Measurements from ENCODE around the gene TP53I3. TPM values are rescaled to one million over a fixed set of nuclear protein-coding genes. Genes with fewer than 3 reads are reported as not detected.

The TP53I3 gene
- total RNA-seq, 4 donors from 2014 or later = 3.3 to 7.6 (median 4.9) TPM

- H3K9me3 ChIP-seq = no peaks in the 10 kb centered on the region
- DNase-seq (no peak), ATAC-seq (no peak)
- H3K36me3 ChIP-seq = peaks cover 0 to 11% of the 10 kb centered on the region in 2 donors
- peak overlapping the region in 2 of 4 donors; percentile 50 to 68 for H3K4me3 ChIP-seq
- H3K27me3 ChIP-seq = no peaks in the 10 kb centered on the region
- intact Hi-C loops (cut with DNase I; ENCODE audit: low total_unique reads) = no loop called here
- TF ChIP-seq POLR2A (IDR thresholded peaks at IDR 0.05) (no peak), CTCF (IDR thresholded peaks at IDR 0.05 in 4 of 5, conservative IDR thresholded peaks at IDR 0.05 in 1 of 5) (no peak)
- H3K27ac ChIP-seq = peak overlapping the region in 2 of 4 donors; percentile 70 to 82
- in situ Hi-C loops (cut with MboI; ENCODE audit: low sequenced_read_pairs in 4 of 4) = loop anchor here (10.0 to 25.0 kb wide), 3 partner anchors 158 to 258 kb away; partner anchors contain the start of gene ATAD2B (in 1 of the 4)
- peaks cover 8 to 12% of the 10 kb centered on the region in 2 donors for H3K4me1 ChIP-seq
Observed at GRCh38 chr2:24082787-24083566, 1.7 kb downstream of the TP53I3 start.

- in situ Hi-C loops (cut with MboI; ENCODE audit: low sequenced_read_pairs in 4 of 4) = loop anchor here (10.0 to 25.0 kb wide), 3 partner anchors 156 to 256 kb away; partner anchors contain the start of gene ATAD2B (in 1 of the 4)
Observed at GRCh38 chr2:24080701-24081100, 3.9 kb downstream of the TP53I3 start.

GRCh38 chr2:24077879-24078278, 6.8 kb downstream of the TP53I3 start:
- ATAC-seq = no peak
- Histone ChIP-seq H3K27me3 (no peaks in the 10 kb centered on the region), H3K4me1 (peaks cover 21 to 22% of the 10 kb centered on the region in 2 donors), H3K9me3 (no peaks in the 10 kb centered on the region), H3K36me3 (peaks cover 0 to 23% of the 10 kb centered on the region in 2 donors), H3K4me3 (peak overlapping the region in 2 of 4 donors; percentile 87 to 92), H3K27ac (peak overlapping the region; percentile 84 to 90 (median 87))
- TF ChIP-seq CTCF (IDR thresholded peaks at IDR 0.05 in 4 of 5, conservative IDR thresholded peaks at IDR 0.05 in 1 of 5) (no peak), POLR2A (IDR thresholded peaks at IDR 0.05) (no peak)
- intact Hi-C loops (cut with DNase I; ENCODE audit: low total_unique reads) = loop anchor here (2.0 kb wide), 2 partner anchors 45 to 151 kb away; partner anchors contain the start of genes ATAD2B, FAM228B and PFN4
- in situ Hi-C loops (cut with MboI; ENCODE audit: low sequenced_read_pairs in 4 of 4) = loop anchor here in 2 of 4 donors (5.0 to 25.0 kb wide), 3 partner anchors 143 to 241 kb away; partner anchors contain the start of gene ATAD2B (in 1 of the 2)
- no peak for DNase-seq

More at GRCh38 chr2:24080701-24081100, 3.9 kb downstream of the TP53I3 start:
- Histone ChIP-seq H3K36me3 (peaks cover 0 to 11% of the 10 kb centered on the region in 2 donors), H3K4me3 (no peak overlapping the region), H3K27ac (no peak overlapping the region), H3K9me3 (no peaks in the 10 kb centered on the region), H3K4me1 (peaks cover 18 to 19% of the 10 kb centered on the region in 2 donors), H3K27me3 (no peaks in the 10 kb centered on the region)
- intact Hi-C loops (cut with DNase I; ENCODE audit: low total_unique reads) = no loop called here
- TF ChIP-seq CTCF (IDR thresholded peaks at IDR 0.05 in 4 of 5, conservative IDR thresholded peaks at IDR 0.05 in 1 of 5) (no peak), POLR2A (IDR thresholded peaks at IDR 0.05) (no peak)
- DNase-seq (no peak), ATAC-seq (no peak)

- ATAC-seq = no peak
- intact Hi-C loops (cut with DNase I; ENCODE audit: low total_unique reads) = loop anchor here (2.0 kb wide), 2 partner anchors 45 to 151 kb away; partner anchors contain the start of genes ATAD2B, FAM228B and PFN4
Observed at GRCh38 chr2:24077535-24077877, 7.1 kb downstream of the TP53I3 start.

More at GRCh38 chr2:24077535-24077877, 7.1 kb downstream of the TP53I3 start:
- H3K27me3 ChIP-seq = no peaks in the 10 kb centered on the region
- H3K27ac ChIP-seq = peak overlapping the region; percentile 84 to 90 (median 87)
- no peak for DNase-seq
- H3K9me3 ChIP-seq = no peaks in the 10 kb centered on the region
- peaks cover 21 to 22% of the 10 kb centered on the region in 2 donors for H3K4me1 ChIP-seq
- in situ Hi-C loops (cut with MboI; ENCODE audit: low sequenced_read_pairs in 4 of 4) = loop anchor here in 2 of 4 donors (5.0 to 25.0 kb wide), 3 partner anchors 143 to 240 kb away; partner anchors contain the start of gene ATAD2B (in 1 of the 2)
- peaks cover 0 to 20% of the 10 kb centered on the region in 2 donors for H3K36me3 ChIP-seq
- TF ChIP-seq POLR2A (IDR thresholded peaks at IDR 0.05) (no peak), CTCF (IDR thresholded peaks at IDR 0.05 in 4 of 5, conservative IDR thresholded peaks at IDR 0.05 in 1 of 5) (no peak)
- peak overlapping the region; percentile 80 to 92 (median 84) for H3K4me3 ChIP-seq
